Measurements from ENCODE around the gene ABCG1. TPM values are rescaled to one million over a fixed set of nuclear protein-coding genes. Genes with fewer than 3 reads are reported as not detected.
A peak's percentile ranks its signal among the peaks of the same experiment; 100 is the strongest.

The ABCG1 gene
- polyA plus RNA-seq, 1 donor from 2014 or later: 14.2 TPM

DNA sequence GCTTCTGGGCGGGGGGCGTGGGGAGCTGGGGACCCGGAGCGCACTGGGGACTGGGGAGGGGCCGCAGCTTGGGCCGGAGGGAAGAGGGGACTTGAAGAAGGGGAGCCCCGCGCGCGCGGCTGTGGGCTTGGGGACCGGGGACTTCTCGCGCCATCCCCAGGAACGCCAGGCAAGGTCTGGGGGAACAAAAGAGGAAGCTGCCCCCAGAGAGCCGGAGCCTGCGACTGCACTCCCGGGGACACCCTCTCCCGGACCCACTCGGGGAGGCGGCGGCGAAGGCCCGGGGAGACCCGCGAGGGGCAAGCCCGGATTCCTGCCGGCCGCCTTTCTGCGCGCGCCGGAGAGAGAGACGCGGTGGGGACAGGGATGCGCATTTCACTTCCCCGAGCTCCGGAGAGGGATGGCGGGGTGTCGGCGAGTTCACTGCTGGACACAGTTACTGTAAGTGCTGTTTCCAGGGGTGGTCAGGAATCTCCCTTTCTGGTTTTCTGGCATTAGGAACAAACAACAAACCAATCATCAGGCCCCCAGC is 732 bp downstream of the ABCG1 start:
- H3K27ac ChIP-seq (ENCODE audit: low read length): peak overlapping the region; percentile 94

GRCh38 chr21:42220138-42220701 is 1.3 kb downstream of the ABCG1 start:
- Histone ChIP-seq H3K79me2 (replicated peaks; ENCODE audit: insufficient read depth, low read length) (peaks cover 14% of the 10 kb centered on the region), H3K9me2 (ENCODE audit: insufficient read depth, low read length) (no peaks in the 10 kb centered on the region), H3K4me3 (ENCODE audit: low read length) (peak overlapping the region; percentile 98), H2AFZ (ENCODE audit: low read depth, low read length) (peak overlapping the region; percentile 65), H4K20me1 (ENCODE audit: insufficient read depth) (no peaks in the 10 kb centered on the region), H3F3A (ENCODE audit: insufficient read depth, low read length, poor library complexity, severe bottlenecking) (no peaks in the 10 kb centered on the region), H3K36me3 (ENCODE audit: insufficient read depth, low read length) (no peaks in the 10 kb centered on the region), H3K4me2 (ENCODE audit: low read length) (peak overlapping the region; percentile 95), H3K9ac (ENCODE audit: low read length) (peak overlapping the region; percentile 93), H3K27me3 (ENCODE audit: insufficient read depth, low read depth, low read length) (no peaks in the 10 kb centered on the region), H3K9me3 (ENCODE audit: low read length) (no peaks in the 10 kb centered on the region), H3K27ac (ENCODE audit: low read length) (peak overlapping the region; percentile 94)
- TF ChIP-seq EP300 (conservative IDR thresholded peaks at IDR 0.05; ENCODE audit: poor library complexity, severe bottlenecking) (peak; percentile 43), EZH2 (IDR thresholded peaks at IDR 0.05; ENCODE audit: borderline replicate concordance, insufficient read depth, low read length, poor library complexity, severe bottlenecking) (no peak), MXI1 (conservative IDR thresholded peaks at IDR 0.05; ENCODE audit: poor library complexity, severe bottlenecking) (peak; percentile 69), TAF1 (IDR thresholded peaks at IDR 0.05; ENCODE audit: low read depth) (peak; percentile 58), POLR2AphosphoS5 (IDR thresholded peaks at IDR 0.05) (peak; percentile 82), RAD21 (conservative IDR thresholded peaks at IDR 0.05) (peak; percentile 40), REST (IDR thresholded peaks at IDR 0.05; ENCODE audit: borderline replicate concordance) (peak; percentile 3)
- TF ChIP-seq, protein P1, sequence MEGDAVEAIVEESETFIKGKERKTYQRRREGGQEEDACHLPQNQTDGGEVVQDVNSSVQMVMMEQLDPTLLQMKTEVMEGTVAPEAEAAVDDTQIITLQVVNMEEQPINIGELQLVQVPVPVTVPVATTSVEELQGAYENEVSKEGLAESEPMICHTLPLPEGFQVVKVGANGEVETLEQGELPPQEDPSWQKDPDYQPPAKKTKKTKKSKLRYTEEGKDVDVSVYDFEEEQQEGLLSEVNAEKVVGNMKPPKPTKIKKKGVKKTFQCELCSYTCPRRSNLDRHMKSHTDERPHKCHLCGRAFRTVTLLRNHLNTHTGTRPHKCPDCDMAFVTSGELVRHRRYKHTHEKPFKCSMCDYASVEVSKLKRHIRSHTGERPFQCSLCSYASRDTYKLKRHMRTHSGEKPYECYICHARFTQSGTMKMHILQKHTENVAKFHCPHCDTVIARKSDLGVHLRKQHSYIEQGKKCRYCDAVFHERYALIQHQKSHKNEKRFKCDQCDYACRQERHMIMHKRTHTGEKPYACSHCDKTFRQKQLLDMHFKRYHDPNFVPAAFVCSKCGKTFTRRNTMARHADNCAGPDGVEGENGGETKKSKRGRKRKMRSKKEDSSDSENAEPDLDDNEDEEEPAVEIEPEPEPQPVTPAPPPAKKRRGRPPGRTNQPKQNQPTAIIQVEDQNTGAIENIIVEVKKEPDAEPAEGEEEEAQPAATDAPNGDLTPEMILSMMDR (IDR thresholded peaks at IDR 0.05; ENCODE audit: poor library complexity, severe bottlenecking): no peak

More for the DNA sequence above, 732 bp downstream of the ABCG1 start:
- H3K4me2 ChIP-seq (ENCODE audit: low read length): peak overlapping the region; percentile 95
- TF ChIP-seq TAF1 (IDR thresholded peaks at IDR 0.05; ENCODE audit: low read depth) (no peak), REST (IDR thresholded peaks at IDR 0.05; ENCODE audit: borderline replicate concordance) (peak; percentile 10), POLR2AphosphoS5 (IDR thresholded peaks at IDR 0.05) (no peak), MXI1 (conservative IDR thresholded peaks at IDR 0.05; ENCODE audit: poor library complexity, severe bottlenecking) (no peak), EP300 (conservative IDR thresholded peaks at IDR 0.05; ENCODE audit: poor library complexity, severe bottlenecking) (no peak)
- peaks cover 14% of the 10 kb centered on the region for H3K79me2 ChIP-seq (replicated peaks; ENCODE audit: insufficient read depth, low read length)
- no peaks in the 10 kb centered on the region for H3K9me3 ChIP-seq (ENCODE audit: low read length)
- H3F3A ChIP-seq (ENCODE audit: insufficient read depth, low read length, poor library complexity, severe bottlenecking): no peaks in the 10 kb centered on the region
- H3K9me2 ChIP-seq (ENCODE audit: insufficient read depth, low read length): no peaks in the 10 kb centered on the region
- H3K36me3 ChIP-seq (ENCODE audit: insufficient read depth, low read length): no peaks in the 10 kb centered on the region
- H2AFZ ChIP-seq (ENCODE audit: low read depth, low read length): peak overlapping the region; percentile 65
- H3K27me3 ChIP-seq (ENCODE audit: insufficient read depth, low read depth, low read length): no peaks in the 10 kb centered on the region
- H4K20me1 ChIP-seq (ENCODE audit: insufficient read depth): no peaks in the 10 kb centered on the region
- H3K4me3 ChIP-seq (ENCODE audit: low read length): peak overlapping the region; percentile 98
- H3K9ac ChIP-seq (ENCODE audit: low read length): peak overlapping the region; percentile 93
